Activated CD4-positive, alpha-beta T cell treated with anti-CD3 and anti-CD28 coated beads, Interleukin-2, amount 10 ng/mL, durations not matched to agents 24 days and 14 days (primary cell): ENCODE measurements around the gene CCL17. TPM values are rescaled to one million over a fixed set of nuclear protein-coding genes. Genes with fewer than 3 reads are reported as not detected.
A peak's percentile ranks its signal among the peaks of the same experiment; 100 is the strongest.
"Not testable (repeated sequence)": the region's sequence is repeated elsewhere in the genome, so short reads cannot be mapped to it uniquely, and the experiment has no call there.

Source experiments
- DNase-seq: peaks from one replicate; pipeline ENCODE4 v3.0.0; 2022
- H3K27ac Mint-ChIP-seq: one replicate; pipeline ENCODE4 v1.8.0; 2022; ENCODE audit warnings: mild to moderate bottlenecking, mixed read lengths
- H3K27me3 Mint-ChIP-seq: one replicate; pipeline ENCODE4 v1.8.0; 2022; ENCODE audit warnings: mixed read lengths
- H3K36me3 Mint-ChIP-seq: one replicate; pipeline ENCODE4 v1.8.0; 2022; ENCODE audit warnings: low read depth, mild to moderate bottlenecking, mixed read lengths
- H3K4me1 Mint-ChIP-seq: one replicate; pipeline ENCODE4 v1.8.0; 2021; ENCODE audit warnings: mixed read lengths
- H3K4me3 Mint-ChIP-seq: one replicate; pipeline ENCODE4 v1.8.0; 2022; ENCODE audit warnings: mild to moderate bottlenecking, moderate library complexity, mixed read lengths
- H3K9me3 Mint-ChIP-seq: one replicate; pipeline ENCODE4 v1.8.0; 2021; ENCODE audit warnings: mixed read lengths
- intact Hi-C: fragments of 100-400 bp; cut with micrococcal nuclease; formaldehyde crosslinking; loops from one replicate; pipeline ENCODE4 v1.15.1; 2023
- total RNA-seq: library from RNA; stranded (reverse); gene quantifications from 2 replicates; pipeline ENCODE4 v1.2.3, GENCODE V29; 2022

Gene CCL17
- total RNA-seq, 1 donor from 2014 or later: not detected

GRCh38 chr16:57372372-57373116, 32.0 kb upstream of the CCL17 start, which contains the start of gene CX3CL1:
Gene CX3CL1 (plus strand): TSS chr16:57372490. CDS start chr16:57372569, 79 bp downstream.
- H3K27ac Mint-ChIP-seq: no peak within 1 kb of the TSS
- H3K27me3 Mint-ChIP-seq: peaks cover 5% of the 10 kb centered on the region
- DNase-seq: no peak
- peaks cover 14% of the 10 kb centered on the region for H3K4me1 Mint-ChIP-seq
- H3K36me3 Mint-ChIP-seq: no peaks in the 10 kb centered on the region
- intact Hi-C loops: no loop called here
- H3K4me3 Mint-ChIP-seq: no peak within 1 kb of the TSS
- no peaks in the 10 kb centered on the region for H3K9me3 Mint-ChIP-seq

- Mint-ChIP-seq H3K4me3 (no peak overlapping the region), H3K27me3 (peaks cover 5% of the 10 kb centered on the region), H3K27ac (no peak overlapping the region), H3K9me3 (no peaks in the 10 kb centered on the region), H3K36me3 (no peaks in the 10 kb centered on the region), H3K4me1 (peaks cover 19% of the 10 kb centered on the region)
- DNase-seq: no peak
- intact Hi-C loops: no loop called here
Measured at GRCh38 chr16:57373117-57373947, 31.2 kb upstream of the CCL17 start.

GRCh38 chr16:57374067-57374534, 30.5 kb upstream of the CCL17 start:
- no peak for DNase-seq
- H3K9me3 Mint-ChIP-seq: no peaks in the 10 kb centered on the region
- peaks cover 5% of the 10 kb centered on the region for H3K27me3 Mint-ChIP-seq
- H3K4me3 Mint-ChIP-seq: no peak overlapping the region
- H3K27ac Mint-ChIP-seq: no peak overlapping the region
- intact Hi-C loops: no loop called here
- H3K4me1 Mint-ChIP-seq: peaks cover 19% of the 10 kb centered on the region
- no peaks in the 10 kb centered on the region for H3K36me3 Mint-ChIP-seq

- H3K9me3 Mint-ChIP-seq, DNase-seq, H3K27me3 Mint-ChIP-seq, H3K4me3 Mint-ChIP-seq, H3K36me3 Mint-ChIP-seq, H3K27ac Mint-ChIP-seq: not testable (repeated sequence)
- intact Hi-C loops: loop anchor here (5.0 kb wide), 2 partner anchors 38 to 42 kb away; no protein-coding TSS in a partner anchor
- peaks cover 19% of the 10 kb centered on the region for H3K4me1 Mint-ChIP-seq
Measured at GRCh38 chr16:57374925-57375465, 29.6 kb upstream of the CCL17 start.

GRCh38 chr16:57376313-57376818, 28.2 kb upstream of the CCL17 start:
- Mint-ChIP-seq H3K27ac (peak overlapping the region; percentile 56), H3K4me3 (no peak overlapping the region), H3K4me1 (peaks cover 19% of the 10 kb centered on the region), H3K27me3 (peaks cover 2% of the 10 kb centered on the region), H3K36me3 (no peaks in the 10 kb centered on the region), H3K9me3 (no peaks in the 10 kb centered on the region)
- intact Hi-C loops: loop anchor here (2.0 to 5.0 kb wide), 3 partner anchors 18 to 41 kb away; partner anchors contain the start of gene CCL22
- no peak for DNase-seq

- H3K9me3 Mint-ChIP-seq: no peaks in the 10 kb centered on the region
- H3K36me3 Mint-ChIP-seq: no peaks in the 10 kb centered on the region
- H3K4me3 Mint-ChIP-seq: no peak overlapping the region
- intact Hi-C loops: loop anchor here (1.0 to 5.0 kb wide), 4 partner anchors 18 to 77 kb away; partner anchors contain the start of gene CCL22
- H3K27ac Mint-ChIP-seq: peak overlapping the region; percentile 29
- H3K27me3 Mint-ChIP-seq: peaks cover 2% of the 10 kb centered on the region
- DNase-seq: peak; percentile 59
- peaks cover 19% of the 10 kb centered on the region for H3K4me1 Mint-ChIP-seq
Measured at GRCh38 chr16:57377080-57377841, 27.3 kb upstream of the CCL17 start.

GRCh38 chr16:57379579-57379978, 25.0 kb upstream of the CCL17 start:
- Mint-ChIP-seq H3K9me3 (no peaks in the 10 kb centered on the region), H3K27me3 (peaks cover 2% of the 10 kb centered on the region), H3K4me3 (no peak overlapping the region), H3K4me1 (peaks cover 17% of the 10 kb centered on the region), H3K36me3 (no peaks in the 10 kb centered on the region), H3K27ac (no peak overlapping the region)
- intact Hi-C loops: loop anchor here (5.0 kb wide), 2 partner anchors 38 to 42 kb away; no protein-coding TSS in a partner anchor
- DNase-seq: no peak

GRCh38 chr16:57380671-57381462, 23.7 kb upstream of the CCL17 start:
- H3K27ac Mint-ChIP-seq: no peak overlapping the region
- H3K4me1 Mint-ChIP-seq: peaks cover 17% of the 10 kb centered on the region
- H3K9me3 Mint-ChIP-seq: no peaks in the 10 kb centered on the region
- intact Hi-C loops: no loop called here
- no peak for DNase-seq
- peaks cover 2% of the 10 kb centered on the region for H3K27me3 Mint-ChIP-seq
- H3K36me3 Mint-ChIP-seq: no peaks in the 10 kb centered on the region
- H3K4me3 Mint-ChIP-seq: no peak overlapping the region

GRCh38 chr16:57381791-57382534, 22.6 kb upstream of the CCL17 start:
- Mint-ChIP-seq H3K4me3 (no peak overlapping the region), H3K27me3 (peaks cover 2% of the 10 kb centered on the region), H3K36me3 (no peaks in the 10 kb centered on the region), H3K9me3 (no peaks in the 10 kb centered on the region), H3K4me1 (peaks cover 8% of the 10 kb centered on the region), H3K27ac (no peak overlapping the region)
- intact Hi-C loops: no loop called here
- no peak for DNase-seq

GRCh38 chr16:57382535-57383275, 21.9 kb upstream of the CCL17 start:
- Mint-ChIP-seq H3K36me3 (no peaks in the 10 kb centered on the region), H3K27ac (no peak overlapping the region), H3K4me3 (no peak overlapping the region), H3K4me1 (peaks cover 3% of the 10 kb centered on the region), H3K9me3 (no peaks in the 10 kb centered on the region), H3K27me3 (peaks cover 2% of the 10 kb centered on the region)
- no peak for DNase-seq
- intact Hi-C loops: no loop called here

- peaks cover 2% of the 10 kb centered on the region for H3K27me3 Mint-ChIP-seq
- H3K9me3 Mint-ChIP-seq: no peaks in the 10 kb centered on the region
Measured at GRCh38 chr16:57383276-57384247, 21.0 kb upstream of the CCL17 start.

More at GRCh38 chr16:57383276-57384247, 21.0 kb upstream of the CCL17 start:
- intact Hi-C loops: no loop called here
- Mint-ChIP-seq H3K27ac (no peak overlapping the region), H3K4me3 (no peak overlapping the region), H3K36me3 (no peaks in the 10 kb centered on the region), H3K4me1 (no peaks in the 10 kb centered on the region)
- no peak for DNase-seq
